Activated CD4-positive, alpha-beta memory T cell treated with anti-CD3 and anti-CD28 coated beads, Interleukin-2, amount 10 ng/mL, durations not matched to agents 7 days and 5 days (primary cell): ENCODE data around the gene GTF2H1. TPM values are rescaled to one million over a fixed set of nuclear protein-coding genes. Genes with fewer than 3 reads are reported as not detected.
"Not testable (repeated sequence)": the region's sequence is repeated elsewhere in the genome, so short reads cannot be mapped to it uniquely, and the experiment has no call there.

Experiments used
- CTCF ChIA-PET: fragments of 350-600 bp; sonication (Branson Sonifier 250); formaldehyde crosslinking; loops from one replicate; lab custom pipeline; 2021; ENCODE audit warnings: antibody characterized with exemption, inconsistent platforms; lab: Charles Lee
- POLR2A ChIA-PET: fragments of 350-600 bp; sonication (Branson Sonifier 250); formaldehyde crosslinking; loops from one replicate; lab custom pipeline; 2021; ENCODE audit warnings: antibody characterized with exemption; lab: Charles Lee
- DNase-seq: peaks from one replicate; pipeline ENCODE4 v3.0.0-alpha.2; 2020
- H3K27ac Mint-ChIP-seq: one replicate; pipeline ENCODE4 v1.8.0; 2021; ENCODE audit warnings: mild to moderate bottlenecking, mixed read lengths
- H3K27me3 Mint-ChIP-seq: one replicate; pipeline ENCODE4 v1.8.0; 2021; ENCODE audit warnings: mixed read lengths
- H3K36me3 Mint-ChIP-seq: one replicate; pipeline ENCODE4 v1.8.0; 2021; ENCODE audit warnings: low read depth, mixed read lengths
- H3K4me1 Mint-ChIP-seq: one replicate; pipeline ENCODE4 v1.8.0; 2021; ENCODE audit warnings: mixed read lengths
- H3K4me3 Mint-ChIP-seq: one replicate; pipeline ENCODE4 v1.8.0; 2021; ENCODE audit warnings: mild to moderate bottlenecking, mixed read lengths
- H3K9me3 Mint-ChIP-seq: one replicate; pipeline ENCODE4 v1.8.0; 2021; ENCODE audit warnings: mixed read lengths
- total RNA-seq, 2 experiments: library from RNA; stranded (reverse); gene quantifications; one replicate each; pipeline ENCODE4 v1.2.3, GENCODE V29; 2021

The GTF2H1 gene
- total RNA-seq, 2 experiments from 2014 or later, result 47.0 to 48.2 TPM

- ChIA-PET POLR2A (interaction anchor here (0.8 to 4.7 kb wide), 28 partner anchors 9 to 312 kb away, joined by 3 to 151 read pairs (median 6); partner anchors contain the start of genes LDHA, SAA2, SAAL1 and SPTY2D1), CTCF (interaction anchor here (1.1 to 3.8 kb wide), 9 partner anchors 14 to 400 kb away, joined by 3 to 29 read pairs (median 5); partner anchors contain the start of genes LDHA and SAAL1)
- no peaks in the 10 kb centered on the region for H3K27me3 Mint-ChIP-seq
- no peak for DNase-seq
- no peaks in the 10 kb centered on the region for H3K9me3 Mint-ChIP-seq
- peak overlapping the region; percentile 98 for H3K4me3 Mint-ChIP-seq
- H3K27ac Mint-ChIP-seq, result peak overlapping the region; percentile 96
- H3K4me1 Mint-ChIP-seq, result peaks cover 63% of the 10 kb centered on the region
- peaks cover 36% of the 10 kb centered on the region for H3K36me3 Mint-ChIP-seq
Observed at GRCh38 chr11:18321578-18321968, 794 bp upstream of the GTF2H1 start.

GRCh38 chr11:18322818-18323570 is 627 bp downstream of the GTF2H1 start:
- no peaks in the 10 kb centered on the region for H3K27me3 Mint-ChIP-seq
- H3K4me1 Mint-ChIP-seq, result peaks cover 65% of the 10 kb centered on the region
- H3K4me3 Mint-ChIP-seq, result peak overlapping the region; percentile 98
- H3K36me3 Mint-ChIP-seq, result peaks cover 36% of the 10 kb centered on the region
- DNase-seq, result no peak
- H3K9me3 Mint-ChIP-seq, result no peaks in the 10 kb centered on the region
- CTCF ChIA-PET, result interaction anchor here (1.3 to 3.8 kb wide), 4 partner anchors 28 to 79 kb away, joined by 3 to 29 read pairs (median 14); partner anchors contain the start of gene LDHA
- H3K27ac Mint-ChIP-seq, result peak overlapping the region; percentile 96
- POLR2A ChIA-PET, result interaction anchor here (0.6 to 4.7 kb wide), 22 partner anchors 8 to 311 kb away, joined by 3 to 151 read pairs (median 6); partner anchors contain the start of genes LDHA, SPTY2D1 and TSG101

- Mint-ChIP-seq H3K36me3 (peaks cover 37% of the 10 kb centered on the region), H3K4me3 (peak overlapping the region; percentile 98), H3K27ac (peak overlapping the region; percentile 96), H3K4me1 (peaks cover 62% of the 10 kb centered on the region)
- DNase-seq, POLR2A ChIA-PET, H3K27me3 Mint-ChIP-seq, CTCF ChIA-PET, H3K9me3 Mint-ChIP-seq: not testable (repeated sequence)
Observed at GRCh38 chr11:18323881-18324280, 1.5 kb downstream of the GTF2H1 start.

- DNase-seq, result no peak
- ChIA-PET CTCF (no interaction called here), POLR2A (no interaction called here)
- no peaks in the 10 kb centered on the region for H3K27me3 Mint-ChIP-seq
- H3K27ac Mint-ChIP-seq, result peak overlapping the region; percentile 96
- H3K4me3 Mint-ChIP-seq, result peak overlapping the region; percentile 98
- H3K36me3 Mint-ChIP-seq, result peaks cover 37% of the 10 kb centered on the region
- H3K4me1 Mint-ChIP-seq, result peaks cover 62% of the 10 kb centered on the region
- H3K9me3 Mint-ChIP-seq, result no peaks in the 10 kb centered on the region
Observed at GRCh38 chr11:18324381-18324780, 2.0 kb downstream of the GTF2H1 start.

- Mint-ChIP-seq H3K9me3 (no peaks in the 10 kb centered on the region), H3K4me3 (peak overlapping the region; percentile 1), H3K36me3 (peaks cover 63% of the 10 kb centered on the region), H3K27me3 (no peaks in the 10 kb centered on the region), H3K27ac (peak overlapping the region; percentile 65), H3K4me1 (peaks cover 70% of the 10 kb centered on the region)
- no peak for DNase-seq
- ChIA-PET CTCF (no interaction called here), POLR2A (interaction anchor here (3.6 kb wide), 1 partner anchor 65 kb away, joined by 16 read pairs; the partner anchor contains the start of gene LDHA)
Observed at GRCh38 chr11:18329196-18329870, 7.0 kb downstream of the GTF2H1 start.

GRCh38 chr11:18330921-18331320 is 8.6 kb downstream of the GTF2H1 start:
- H3K27me3 Mint-ChIP-seq, result no peaks in the 10 kb centered on the region
- peak overlapping the region; percentile 47 for H3K27ac Mint-ChIP-seq
- DNase-seq, result no peak
- peaks cover 70% of the 10 kb centered on the region for H3K4me1 Mint-ChIP-seq
- no peaks in the 10 kb centered on the region for H3K9me3 Mint-ChIP-seq
- ChIA-PET POLR2A (interaction anchor here (0.7 to 3.7 kb wide), 4 partner anchors 10 to 87 kb away, joined by 3 to 30 read pairs (median 10); partner anchors contain the start of genes GTF2H1, HPS5 and LDHA), CTCF (no interaction called here)
- H3K36me3 Mint-ChIP-seq, result peaks cover 67% of the 10 kb centered on the region
- H3K4me3 Mint-ChIP-seq, result peak overlapping the region; percentile 26

GRCh38 chr11:18332302-18332701 is 9.9 kb downstream of the GTF2H1 start:
- Mint-ChIP-seq H3K9me3 (no peaks in the 10 kb centered on the region), H3K4me1 (peaks cover 64% of the 10 kb centered on the region), H3K4me3 (peak overlapping the region; percentile 38), H3K27ac (peak overlapping the region; percentile 72), H3K27me3 (no peaks in the 10 kb centered on the region), H3K36me3 (peaks cover 68% of the 10 kb centered on the region)
- ChIA-PET POLR2A (interaction anchor here (1.2 to 3.7 kb wide), 4 partner anchors 11 to 88 kb away, joined by 3 to 30 read pairs (median 10); partner anchors contain the start of genes GTF2H1, HPS5 and LDHA), CTCF (interaction anchor here (1.5 kb wide), 1 partner anchor 88 kb away, joined by 3 read pairs; no protein-coding TSS in a partner anchor)
- no peak for DNase-seq

- peaks cover 61% of the 10 kb centered on the region for H3K4me1 Mint-ChIP-seq
- no peaks in the 10 kb centered on the region for H3K27me3 Mint-ChIP-seq
- peaks cover 66% of the 10 kb centered on the region for H3K36me3 Mint-ChIP-seq
- H3K4me3 Mint-ChIP-seq, result no peak overlapping the region
- no peak for DNase-seq
- CTCF ChIA-PET, result interaction anchor here (1.5 kb wide), 1 partner anchor 89 kb away, joined by 3 read pairs; no protein-coding TSS in a partner anchor
- H3K9me3 Mint-ChIP-seq, result no peaks in the 10 kb centered on the region
- POLR2A ChIA-PET, result interaction anchor here (1.3 to 3.7 kb wide), 3 partner anchors 11 to 89 kb away, joined by 3 to 30 read pairs (median 16); partner anchors contain the start of genes GTF2H1, HPS5 and LDHA
- peak overlapping the region; percentile 54 for H3K27ac Mint-ChIP-seq
Observed at GRCh38 chr11:18332891-18333290, 10.5 kb downstream of the GTF2H1 start.

- ChIA-PET POLR2A (interaction anchor here (1.0 to 1.1 kb wide), 2 partner anchors 16 to 48 kb away, joined by 3 read pairs; no protein-coding TSS in a partner anchor), CTCF (no interaction called here)
- Mint-ChIP-seq H3K4me3 (no peak overlapping the region), H3K27ac (peak overlapping the region; percentile 5), H3K27me3 (no peaks in the 10 kb centered on the region), H3K9me3 (no peaks in the 10 kb centered on the region), H3K4me1 (peaks cover 7% of the 10 kb centered on the region), H3K36me3 (peaks cover 52% of the 10 kb centered on the region)
- DNase-seq, result no peak
Observed at GRCh38 chr11:18347471-18348125, 25.2 kb downstream of the GTF2H1 start.

- ChIA-PET CTCF (no interaction called here), POLR2A (interaction anchor here (1.0 kb wide), 1 partner anchor 30 kb away, joined by 3 read pairs; the partner anchor contains the start of genes GTF2H1 and HPS5)
- Mint-ChIP-seq H3K36me3 (peaks cover 59% of the 10 kb centered on the region), H3K9me3 (no peaks in the 10 kb centered on the region), H3K4me3 (no peak overlapping the region), H3K27me3 (no peaks in the 10 kb centered on the region), H3K4me1 (peaks cover 4% of the 10 kb centered on the region), H3K27ac (no peak overlapping the region)
- no peak for DNase-seq
Observed at GRCh38 chr11:18352581-18352980, 30.2 kb downstream of the GTF2H1 start.

GRCh38 chr11:18358646-18359045 is 36.3 kb downstream of the GTF2H1 start:
- no peak overlapping the region for H3K27ac Mint-ChIP-seq
- peaks cover 57% of the 10 kb centered on the region for H3K36me3 Mint-ChIP-seq
- CTCF ChIA-PET, result interaction anchor here (1.0 to 2.9 kb wide), 2 partner anchors 16 to 115 kb away, joined by 4 to 12 read pairs; no protein-coding TSS in a partner anchor
- H3K4me1 Mint-ChIP-seq, result no peaks in the 10 kb centered on the region
- H3K4me3 Mint-ChIP-seq, result no peak overlapping the region
- POLR2A ChIA-PET, result interaction anchor here (1.0 to 2.6 kb wide), 2 partner anchors 25 to 37 kb away, joined by 3 to 9 read pairs; no protein-coding TSS in a partner anchor
- H3K9me3 Mint-ChIP-seq, result no peaks in the 10 kb centered on the region
- H3K27me3 Mint-ChIP-seq, result no peaks in the 10 kb centered on the region
- DNase-seq, result no peak

- H3K4me1 Mint-ChIP-seq, result peaks cover 6% of the 10 kb centered on the region
- POLR2A ChIA-PET, result no interaction called here
- H3K27me3 Mint-ChIP-seq, result no peaks in the 10 kb centered on the region
- no peak overlapping the region for H3K4me3 Mint-ChIP-seq
- no peaks in the 10 kb centered on the region for H3K9me3 Mint-ChIP-seq
- no peak for DNase-seq
- CTCF ChIA-PET, result no interaction called here
- no peak overlapping the region for H3K27ac Mint-ChIP-seq
- peaks cover 65% of the 10 kb centered on the region for H3K36me3 Mint-ChIP-seq
Observed at GRCh38 chr11:18361154-18361553, 38.8 kb downstream of the GTF2H1 start.
